ENCODE data around the gene NGFR. TPM values are rescaled to one million over a fixed set of nuclear protein-coding genes. Genes with fewer than 3 reads are reported as not detected.

NGFR gene
- total RNA-seq, 1 donor = under 0.01 TPM

DNA sequence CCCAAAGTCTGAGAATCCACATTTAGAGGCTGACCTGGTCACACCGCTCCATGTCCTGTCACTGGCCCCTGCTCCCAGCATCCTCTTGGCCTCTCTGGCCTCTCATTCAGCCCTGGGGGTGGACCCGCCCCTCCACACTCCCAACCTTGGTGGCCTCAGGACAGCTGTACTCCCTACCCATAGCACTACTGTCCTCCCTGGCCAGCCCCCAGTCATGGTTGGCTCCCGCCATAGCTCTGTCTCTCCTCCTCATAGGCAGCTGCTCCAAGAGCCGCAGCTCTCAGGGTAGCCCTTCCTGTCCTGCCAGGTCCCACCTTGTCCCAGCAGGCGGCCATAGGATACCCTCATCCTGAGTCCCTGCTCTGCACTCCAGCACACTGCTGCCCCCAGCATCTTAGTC is 42.4 kb upstream of the NGFR start:
- no peak for DNase-seq (ENCODE audit: low read depth)
- no peak overlapping the region for H3K4me3 ChIP-seq (ENCODE audit: low read depth, low read length)
- TF ChIP-seq, protein P1, sequence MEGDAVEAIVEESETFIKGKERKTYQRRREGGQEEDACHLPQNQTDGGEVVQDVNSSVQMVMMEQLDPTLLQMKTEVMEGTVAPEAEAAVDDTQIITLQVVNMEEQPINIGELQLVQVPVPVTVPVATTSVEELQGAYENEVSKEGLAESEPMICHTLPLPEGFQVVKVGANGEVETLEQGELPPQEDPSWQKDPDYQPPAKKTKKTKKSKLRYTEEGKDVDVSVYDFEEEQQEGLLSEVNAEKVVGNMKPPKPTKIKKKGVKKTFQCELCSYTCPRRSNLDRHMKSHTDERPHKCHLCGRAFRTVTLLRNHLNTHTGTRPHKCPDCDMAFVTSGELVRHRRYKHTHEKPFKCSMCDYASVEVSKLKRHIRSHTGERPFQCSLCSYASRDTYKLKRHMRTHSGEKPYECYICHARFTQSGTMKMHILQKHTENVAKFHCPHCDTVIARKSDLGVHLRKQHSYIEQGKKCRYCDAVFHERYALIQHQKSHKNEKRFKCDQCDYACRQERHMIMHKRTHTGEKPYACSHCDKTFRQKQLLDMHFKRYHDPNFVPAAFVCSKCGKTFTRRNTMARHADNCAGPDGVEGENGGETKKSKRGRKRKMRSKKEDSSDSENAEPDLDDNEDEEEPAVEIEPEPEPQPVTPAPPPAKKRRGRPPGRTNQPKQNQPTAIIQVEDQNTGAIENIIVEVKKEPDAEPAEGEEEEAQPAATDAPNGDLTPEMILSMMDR (IDR thresholded peaks at IDR 0.05; ENCODE audit: insufficient read depth, low read depth, low read length) = no peak

DNA sequence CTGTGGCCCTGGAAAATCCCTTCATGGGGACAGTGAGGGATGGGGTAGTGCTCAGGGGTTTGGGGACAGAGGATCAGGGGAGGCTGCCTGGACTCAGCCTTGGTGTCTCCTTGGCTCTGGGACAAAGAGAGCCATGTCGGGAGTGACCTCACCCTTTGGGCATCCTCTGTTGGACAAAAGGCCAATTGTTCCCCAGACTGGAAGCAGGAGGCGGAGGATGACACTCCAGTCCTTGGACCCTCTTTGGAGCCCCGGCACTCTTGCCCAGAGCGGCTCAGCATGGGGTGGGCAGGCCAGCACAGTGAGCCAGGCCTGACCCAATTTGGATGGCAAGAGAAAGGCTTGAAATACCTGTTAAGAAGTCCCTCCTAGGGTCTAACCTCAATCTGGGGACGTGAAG is 41.0 kb upstream of the NGFR start:
- TF ChIP-seq, protein P1 (IDR thresholded peaks at IDR 0.05; ENCODE audit: insufficient read depth, low read depth, low read length) = no peak
- DNase-seq (ENCODE audit: low read depth) = no peak

DNA sequence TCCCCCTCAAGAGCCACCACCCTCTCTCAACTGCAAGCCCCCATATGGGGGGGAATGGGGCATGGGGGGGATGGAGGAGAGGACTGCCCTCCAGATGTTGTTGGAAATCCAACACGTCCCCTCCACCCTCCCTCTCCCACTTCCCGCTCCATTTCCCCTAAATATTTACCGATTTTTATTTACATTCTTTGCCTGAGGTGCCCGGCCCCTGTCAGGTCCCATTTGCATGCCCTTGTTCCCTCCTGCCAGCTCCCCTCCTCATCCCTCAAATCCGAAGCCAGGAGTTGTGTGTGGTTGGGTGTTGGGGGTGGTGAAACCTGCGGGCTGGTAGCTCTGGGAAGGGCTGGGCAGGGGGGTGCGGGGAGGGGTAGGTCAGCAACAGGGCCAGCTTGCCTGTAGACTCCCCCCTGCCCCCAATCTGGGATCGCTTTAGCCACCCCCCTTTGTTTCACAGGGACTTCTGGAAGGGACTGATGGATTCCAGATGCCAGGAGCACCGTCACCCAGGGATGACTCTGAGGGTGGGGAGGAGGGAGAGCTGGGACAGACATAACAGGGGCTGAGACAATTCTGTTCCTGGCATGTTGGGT is 39.7 kb upstream of the NGFR start:
- TF ChIP-seq, protein P1 (IDR thresholded peaks at IDR 0.05; ENCODE audit: insufficient read depth, low read depth, low read length) = no peak
- H3K4me3 ChIP-seq (ENCODE audit: low read depth, low read length) = no peak overlapping the region
- DNase-seq (ENCODE audit: low read depth) = no peak

More for the DNA sequence above, 41.0 kb upstream of the NGFR start:
- H3K4me3 ChIP-seq (ENCODE audit: low read depth, low read length) = no peak overlapping the region

DNA sequence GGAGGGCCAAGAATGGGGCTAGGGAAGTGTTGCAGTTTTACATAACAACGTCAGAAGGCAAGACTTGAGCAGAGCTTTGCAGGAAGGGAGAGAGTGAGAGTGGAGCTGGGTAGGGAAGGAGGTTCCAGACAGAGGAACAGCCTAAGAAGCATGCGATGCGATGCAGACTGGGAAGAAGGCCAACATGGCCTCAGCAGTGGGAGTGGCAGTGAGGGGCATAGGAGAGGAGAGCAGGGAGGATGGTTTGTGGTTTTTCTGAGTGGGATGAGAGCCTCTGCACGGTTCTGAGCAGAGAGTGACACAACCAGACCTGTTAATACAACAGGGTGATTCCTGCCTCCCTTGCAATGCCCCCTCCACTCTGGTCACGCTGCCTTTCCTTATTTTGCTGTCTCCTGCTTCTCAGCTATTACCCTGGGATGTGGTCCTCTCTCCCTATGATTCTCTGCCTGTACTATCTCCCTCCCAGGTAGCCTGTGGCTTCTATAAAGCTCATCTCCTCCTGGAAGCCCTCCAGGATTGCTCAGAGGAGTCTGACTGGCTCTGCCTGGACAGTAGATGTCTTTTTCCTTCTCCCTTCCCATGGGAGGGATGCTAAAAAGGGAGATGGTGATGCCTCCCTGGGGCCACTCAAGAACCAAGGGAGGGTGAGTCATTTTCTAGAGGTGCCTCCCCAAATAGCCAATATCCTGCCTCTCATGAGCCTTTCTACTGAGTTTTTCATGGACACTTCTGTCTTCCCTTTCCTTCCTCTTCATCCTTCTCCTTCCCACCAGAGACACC is 38.7 kb upstream of the NGFR start:
- peak; percentile 62 for DNase-seq (ENCODE audit: low read depth)
- TF ChIP-seq, protein P1 (IDR thresholded peaks at IDR 0.05; ENCODE audit: insufficient read depth, low read depth, low read length) = no peak
- no peak overlapping the region for H3K4me3 ChIP-seq (ENCODE audit: low read depth, low read length)

DNA sequence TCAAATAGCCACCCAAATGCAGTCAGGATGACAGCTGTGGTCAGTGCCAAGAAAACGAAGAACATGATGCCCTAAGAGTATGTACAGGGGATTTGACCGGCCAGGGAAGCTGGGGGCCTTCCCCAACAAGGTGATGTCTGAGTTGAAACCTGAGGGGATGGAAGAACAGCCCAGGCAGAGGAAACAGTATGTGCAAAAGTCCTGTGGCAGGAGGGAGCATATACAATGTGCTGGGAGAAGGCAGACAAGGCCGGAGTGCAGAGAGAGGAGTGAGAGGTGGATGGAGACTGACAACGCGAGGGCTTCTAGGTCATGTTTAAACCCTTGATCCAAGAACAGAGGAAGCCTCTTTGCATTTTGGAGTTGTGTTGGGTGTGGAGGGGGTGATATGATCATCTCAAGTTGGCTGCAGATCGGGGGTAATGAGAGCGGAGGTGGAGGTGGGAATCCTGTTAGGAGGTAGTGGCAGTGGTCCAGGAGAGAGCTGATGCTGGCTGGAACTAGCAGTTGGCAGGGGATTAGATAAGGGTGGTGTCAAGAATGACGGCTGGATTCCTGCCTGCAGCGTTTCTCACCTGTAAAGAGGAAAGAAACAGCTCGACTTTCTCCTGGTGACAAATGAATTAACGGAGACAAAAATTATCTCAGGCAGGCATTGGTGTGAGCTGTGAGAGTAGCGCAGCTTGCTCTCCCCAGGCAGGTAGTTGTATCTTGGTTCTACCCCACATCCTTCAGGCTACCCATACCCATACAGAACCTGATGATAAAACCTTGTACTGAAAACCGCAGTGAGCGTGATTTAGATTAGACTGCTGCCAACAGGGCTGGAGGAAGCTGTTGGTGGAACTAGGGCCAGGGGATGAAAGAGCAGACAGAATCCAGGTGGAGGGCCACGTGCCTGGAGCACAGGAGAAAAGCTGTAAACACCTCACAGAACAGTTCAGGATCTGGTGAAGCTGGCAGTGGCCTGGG is 37.2 kb upstream of the NGFR start:
- TF ChIP-seq, protein P1 (IDR thresholded peaks at IDR 0.05; ENCODE audit: insufficient read depth, low read depth, low read length) = no peak
- no peak for DNase-seq (ENCODE audit: low read depth)
- no peak overlapping the region for H3K4me3 ChIP-seq (ENCODE audit: low read depth, low read length)

DNA sequence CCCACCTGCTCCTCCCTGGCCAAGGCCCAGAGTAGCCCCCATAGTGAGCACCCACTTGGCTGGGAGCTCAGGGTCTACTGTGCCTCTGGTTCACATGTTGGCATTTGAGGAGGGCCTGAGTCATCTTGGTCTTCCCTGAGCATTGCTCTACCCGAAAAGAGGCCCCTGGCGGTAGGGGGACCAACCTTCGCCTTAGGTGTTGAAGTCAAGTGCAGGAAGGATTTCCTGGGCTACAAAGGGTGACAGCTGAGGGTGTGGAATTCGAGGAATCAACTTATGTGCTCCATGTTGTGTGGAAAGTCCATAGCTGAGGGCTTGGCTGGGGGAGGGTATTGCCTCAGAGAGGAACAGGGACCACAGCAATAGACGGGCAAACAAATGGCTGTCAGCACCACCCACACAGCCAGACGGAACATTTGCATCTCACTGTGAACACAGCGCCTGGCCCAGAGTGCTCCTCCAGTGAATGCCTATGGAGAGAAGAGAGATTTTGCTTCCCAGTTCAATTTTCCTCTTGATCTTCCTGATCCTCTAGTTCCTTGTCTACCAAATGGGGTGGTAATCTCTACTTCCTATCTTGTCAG is 35.6 kb upstream of the NGFR start:
- TF ChIP-seq, protein P1 (IDR thresholded peaks at IDR 0.05; ENCODE audit: insufficient read depth, low read depth, low read length) = no peak
- no peak for DNase-seq (ENCODE audit: low read depth)
- no peak overlapping the region for H3K4me3 ChIP-seq (ENCODE audit: low read depth, low read length)
